OCI-LY7 (cell line): ENCODE measurements around the gene USF2. TPM values are rescaled to one million over a fixed set of nuclear protein-coding genes. Genes with fewer than 3 reads are reported as not detected.

Experiments used
- BruUV-seq: library from RNA; stranded (reverse); fragments of 400-500 nt; replicated peaks from 2 replicates; lab custom pipeline; 2021; lab: Mats Ljungman, UMichigan
- CTCF ChIA-PET: fragments of 300-600 bp; sonication (Branson Sonifier 250); formaldehyde crosslinking; loops from one replicate; lab custom pipeline; 2022; ENCODE audit warnings: antibody characterized with exemption; ENCODE audit not compliant: unreplicated experiment; lab: Charles Lee
- POLR2A ChIA-PET: fragments of 300-600 bp; sonication (Branson Sonifier 250); formaldehyde crosslinking; loops from one replicate; lab custom pipeline; 2022; ENCODE audit warnings: antibody characterized with exemption; lab: Charles Lee
- DNase-seq: peaks from one replicate; pipeline ENCODE4 v3.0.0-alpha.2; 2015; ENCODE audit warnings: low spot score
- H2AFZ ChIP-seq: fragments of 200-600 bp; sonication (generic), shearing (Covaris generic); 2 replicates; pipeline ENCODE4 v1.6.1; 2014; ENCODE audit warnings: mild to moderate bottlenecking, antibody characterized with exemption, low read length, moderate library complexity
- H3K27ac ChIP-seq: fragments of 200-600 bp; sonication (generic); 2 replicates; pipeline ENCODE4 v1.5.1; 2014; ENCODE audit warnings: mixed run types, low read depth, mild to moderate bottlenecking, moderate library complexity, low read length, inconsistent platforms; ENCODE audit not compliant: poor library complexity, severe bottlenecking
- H3K36me3 ChIP-seq: fragments of 200-600 bp; sonication (generic); 2 replicates; pipeline ENCODE4 v1.6.1; 2014; ENCODE audit warnings: mild to moderate bottlenecking, antibody characterized with exemption, low read length, moderate library complexity, mixed read lengths; ENCODE audit not compliant: insufficient read depth
- H3K4me1 ChIP-seq: fragments of 200-600 bp; sonication (generic); 2 replicates; pipeline ENCODE4 v1.5.1; 2014; ENCODE audit warnings: mild to moderate bottlenecking, low read length; ENCODE audit not compliant: insufficient read depth, poor library complexity, severe bottlenecking
- H3K4me2 ChIP-seq: fragments of 200-600 bp; sonication (generic); 2 replicates; pipeline ENCODE4 v1.6.1; 2014; ENCODE audit warnings: mild to moderate bottlenecking, low read length
- H3K4me3 ChIP-seq: fragments of 200-600 bp; sonication (generic); 2 replicates; pipeline ENCODE4 v1.5.1; 2014; ENCODE audit warnings: mild to moderate bottlenecking, low read depth, low read length; ENCODE audit not compliant: poor library complexity, severe bottlenecking
- H3K79me2 ChIP-seq: fragments of 200-600 bp; sonication (generic); 2 replicates; pipeline ENCODE4 v1.6.1; 2016; ENCODE audit warnings: low read depth, mild to moderate bottlenecking, low read length, moderate library complexity, mixed read lengths; ENCODE audit not compliant: insufficient read depth
- H3K9me2 ChIP-seq: fragments of 200-600 bp; sonication (generic); 2 replicates; pipeline ENCODE4 v1.6.1; 2016; ENCODE audit warnings: mild to moderate bottlenecking, low read length, mixed read lengths; ENCODE audit not compliant: insufficient read depth
- H3K9me3 ChIP-seq: fragments of 200-600 bp; sonication (generic); 2 replicates; pipeline ENCODE4 v1.6.1; 2014; ENCODE audit warnings: mild to moderate bottlenecking, mixed run types, low read length, mixed read lengths
- H4K20me1 ChIP-seq: fragments of 200-600 bp; sonication (generic); 2 replicates; pipeline ENCODE4 v1.6.1; 2014; ENCODE audit warnings: mild to moderate bottlenecking, antibody characterized with exemption, low read length, moderate library complexity, mixed read lengths; ENCODE audit not compliant: insufficient read depth
- EZH2phosphoT487 ChIP-seq: fragments of 200-600 bp; sonication (generic); IDR thresholded peaks from 2 replicates; pipeline ENCODE4 v1.6.1; 2018; ENCODE audit warnings: low read depth, borderline replicate concordance, mild to moderate bottlenecking, mixed run types, antibody characterized with exemption, low read length, moderate library complexity, mixed read lengths
- intact Hi-C: fragments of 100-400 bp; cut with micrococcal nuclease; formaldehyde crosslinking; loops from one replicate; pipeline ENCODE4 v1.10.0; 2022; ENCODE audit not compliant: unreplicated experiment
- total RNA-seq, 2 experiments: library from RNA; depleted of rRNA in 1 of 2; stranded (reverse); fragments of >200 nt in 1 of 2; shearing (Covaris generic) in 1 of 2; gene quantifications; 2 replicates each; pipeline ENCODE4 v1.2.3, GENCODE V29; 2014 to 2022
- TF ChIP-seq, protein P1 (sequence below): fragments of 200-600 bp; sonication (generic); conservative IDR thresholded peaks from 2 replicates; pipeline ENCODE4 v1.5.1; 2014; ENCODE audit warnings: mild to moderate bottlenecking, antibody characterized with exemption, low read length, moderate library complexity, mixed read lengths

Gene USF2
- total RNA-seq, 2 experiments from 2014 or later = 105 to 155 TPM

DNA sequence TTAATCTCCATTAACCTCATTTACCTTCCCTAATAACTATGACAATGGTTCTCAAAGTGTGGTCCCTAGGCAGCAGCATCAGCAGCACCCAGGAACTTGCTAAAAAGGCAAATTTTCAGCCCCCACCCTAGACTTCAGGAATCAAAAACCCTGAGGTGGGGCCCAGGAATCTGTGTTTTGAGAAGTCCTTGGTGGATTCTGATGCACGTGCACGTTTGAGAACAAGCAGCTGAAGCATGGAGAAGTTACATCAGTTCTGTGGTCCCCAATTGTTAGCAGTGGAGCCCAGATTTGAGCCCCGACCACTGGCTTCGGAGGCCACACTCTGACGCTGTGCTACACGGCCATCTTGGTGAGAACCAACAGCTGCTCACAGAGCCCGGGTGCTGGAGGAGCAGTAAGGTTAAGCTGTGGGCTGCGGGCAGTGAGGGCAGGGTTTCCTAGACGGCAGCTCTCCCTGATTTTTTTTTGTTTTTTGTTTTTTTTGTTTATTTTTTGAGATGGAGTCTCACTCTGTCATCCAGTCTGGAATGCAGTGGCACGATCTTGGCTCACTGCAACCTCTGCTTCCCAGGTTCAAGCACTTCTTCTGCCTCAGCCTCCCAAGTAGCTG, 46.2 kb downstream of the USF2 start:
- BruUV-seq = no TSS peak
- CTCF ChIA-PET = no interaction called here
- intact Hi-C loops = no loop called here

DNA sequence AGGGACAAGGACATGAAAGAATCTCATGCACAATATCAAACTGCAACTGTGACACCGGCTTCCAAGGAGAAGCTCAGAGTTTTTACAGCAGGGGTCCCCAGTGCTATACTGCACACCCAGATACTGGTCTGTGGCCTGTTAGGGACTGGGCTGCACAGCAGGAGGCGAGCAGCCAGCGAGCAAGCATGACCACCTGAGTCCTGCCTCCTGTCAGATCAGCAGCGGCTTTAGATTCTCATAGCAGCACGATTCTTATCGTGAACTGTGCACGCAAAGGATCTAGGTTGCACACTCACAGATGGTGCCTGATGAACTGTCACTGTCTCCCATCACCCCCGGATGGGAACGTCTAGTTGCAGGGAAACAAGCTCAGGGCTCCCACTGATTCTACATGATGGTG, 47.1 kb downstream of the USF2 start:
- POLR2A ChIA-PET = interaction anchor here (0.6 to 1.7 kb wide), 6 partner anchors 8 to 174 kb away, joined by 3 to 5 read pairs (median 3); no protein-coding TSS in a partner anchor

More for the DNA sequence above, 46.2 kb downstream of the USF2 start:
- H3K27ac ChIP-seq = no peak overlapping the region
- H3K9me3 ChIP-seq = no peaks in the 10 kb centered on the region
- TF ChIP-seq EZH2phosphoT487 = no peak
- TF ChIP-seq, protein P1, sequence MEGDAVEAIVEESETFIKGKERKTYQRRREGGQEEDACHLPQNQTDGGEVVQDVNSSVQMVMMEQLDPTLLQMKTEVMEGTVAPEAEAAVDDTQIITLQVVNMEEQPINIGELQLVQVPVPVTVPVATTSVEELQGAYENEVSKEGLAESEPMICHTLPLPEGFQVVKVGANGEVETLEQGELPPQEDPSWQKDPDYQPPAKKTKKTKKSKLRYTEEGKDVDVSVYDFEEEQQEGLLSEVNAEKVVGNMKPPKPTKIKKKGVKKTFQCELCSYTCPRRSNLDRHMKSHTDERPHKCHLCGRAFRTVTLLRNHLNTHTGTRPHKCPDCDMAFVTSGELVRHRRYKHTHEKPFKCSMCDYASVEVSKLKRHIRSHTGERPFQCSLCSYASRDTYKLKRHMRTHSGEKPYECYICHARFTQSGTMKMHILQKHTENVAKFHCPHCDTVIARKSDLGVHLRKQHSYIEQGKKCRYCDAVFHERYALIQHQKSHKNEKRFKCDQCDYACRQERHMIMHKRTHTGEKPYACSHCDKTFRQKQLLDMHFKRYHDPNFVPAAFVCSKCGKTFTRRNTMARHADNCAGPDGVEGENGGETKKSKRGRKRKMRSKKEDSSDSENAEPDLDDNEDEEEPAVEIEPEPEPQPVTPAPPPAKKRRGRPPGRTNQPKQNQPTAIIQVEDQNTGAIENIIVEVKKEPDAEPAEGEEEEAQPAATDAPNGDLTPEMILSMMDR = no peak
- POLR2A ChIA-PET = interaction anchor here (0.6 to 1.4 kb wide), 4 partner anchors 8 to 173 kb away, joined by 3 to 5 read pairs (median 3); no protein-coding TSS in a partner anchor
- peaks cover 71% of the 10 kb centered on the region for H3K4me1 ChIP-seq
- no peaks in the 10 kb centered on the region for H3K79me2 ChIP-seq
- no peak overlapping the region for H2AFZ ChIP-seq
- no peaks in the 10 kb centered on the region for H3K9me2 ChIP-seq
- H3K4me2 ChIP-seq = no peak overlapping the region
- DNase-seq = no peak
- H4K20me1 ChIP-seq = no peaks in the 10 kb centered on the region
- H3K4me3 ChIP-seq = no peak overlapping the region
- no peaks in the 10 kb centered on the region for H3K36me3 ChIP-seq

More for the DNA sequence above, 47.1 kb downstream of the USF2 start:
- peaks cover 80% of the 10 kb centered on the region for H3K4me1 ChIP-seq
- no peaks in the 10 kb centered on the region for H3K36me3 ChIP-seq
- CTCF ChIA-PET = no interaction called here
- no peaks in the 10 kb centered on the region for H3K9me3 ChIP-seq
- H2AFZ ChIP-seq = no peak overlapping the region
- peak; percentile 71 for DNase-seq
- no peak overlapping the region for H3K27ac ChIP-seq
- no TSS peak for BruUV-seq
- no peaks in the 10 kb centered on the region for H3K79me2 ChIP-seq
- H3K4me3 ChIP-seq = no peak overlapping the region
- 0 out of 2 replicates have a peak overlapping the region, but pooled peaks have one; percentile 10 for H3K4me2 ChIP-seq
- H4K20me1 ChIP-seq = no peaks in the 10 kb centered on the region
- no peak for TF ChIP-seq EZH2phosphoT487
- TF ChIP-seq, protein P1 = peak; percentile 60
- H3K9me2 ChIP-seq = no peaks in the 10 kb centered on the region
- intact Hi-C loops = loop anchor here (1.0 kb wide), 1 partner anchor 152 kb away; no protein-coding TSS in a partner anchor
